Measurements from ENCODE around the gene MTG2. TPM values are rescaled to one million over a fixed set of nuclear protein-coding genes. Genes with fewer than 3 reads are reported as not detected.

The MTG2 gene
- total RNA-seq, 1 donor from 2014 or later = 29.3 TPM

DNA sequence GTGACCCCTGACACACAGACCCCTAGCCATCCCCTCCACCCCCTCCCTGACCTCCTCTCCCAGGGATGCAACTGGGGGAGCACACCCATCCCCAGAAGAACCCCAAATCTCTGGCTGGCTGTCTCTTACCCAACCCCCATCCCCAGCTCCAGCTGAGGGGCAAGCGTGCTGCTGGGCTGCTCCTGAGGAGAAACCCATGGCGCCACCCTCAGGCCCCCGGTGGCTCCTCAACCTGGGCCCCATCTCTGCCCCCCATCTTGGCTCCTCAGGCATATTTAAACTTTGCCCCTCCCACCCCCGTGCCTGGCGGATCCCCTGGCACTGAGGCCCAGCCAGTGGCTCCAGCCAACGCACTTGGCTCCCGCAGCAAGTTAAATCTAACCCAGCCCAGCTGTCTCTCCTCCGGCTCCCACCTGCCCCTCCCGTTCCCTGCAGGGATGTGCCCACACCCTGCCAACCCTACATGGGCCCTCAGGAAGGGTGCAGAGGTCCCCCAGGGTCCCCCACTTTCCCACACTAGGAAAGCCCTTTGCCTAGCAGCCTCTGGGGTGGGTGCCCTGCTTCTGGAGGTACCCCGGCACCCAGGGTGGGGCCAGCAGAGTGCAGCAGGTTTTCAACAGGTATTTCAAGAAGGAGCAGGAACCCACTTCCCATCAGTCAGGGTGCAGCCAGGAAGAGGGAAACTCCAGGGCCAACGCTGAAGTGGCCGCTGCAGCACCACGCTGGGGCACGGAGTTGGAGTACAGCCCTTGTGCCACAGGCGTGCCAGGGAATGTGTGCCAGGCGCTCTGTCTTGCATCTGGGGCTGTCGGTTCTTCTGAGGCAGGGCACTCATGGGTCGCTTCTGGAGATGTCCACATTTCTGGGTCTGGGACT lies 50.2 kb downstream of the MTG2 start:
- H3K9me3 Mint-ChIP-seq (ENCODE audit: unreplicated experiment) = no peaks in the 10 kb centered on the region
- no peak overlapping the region for H3K4me3 Mint-ChIP-seq (ENCODE audit: unreplicated experiment)
- peaks cover 5% of the 10 kb centered on the region for H3K4me1 Mint-ChIP-seq (ENCODE audit: unreplicated experiment)
- TF ChIP-seq, protein P1, sequence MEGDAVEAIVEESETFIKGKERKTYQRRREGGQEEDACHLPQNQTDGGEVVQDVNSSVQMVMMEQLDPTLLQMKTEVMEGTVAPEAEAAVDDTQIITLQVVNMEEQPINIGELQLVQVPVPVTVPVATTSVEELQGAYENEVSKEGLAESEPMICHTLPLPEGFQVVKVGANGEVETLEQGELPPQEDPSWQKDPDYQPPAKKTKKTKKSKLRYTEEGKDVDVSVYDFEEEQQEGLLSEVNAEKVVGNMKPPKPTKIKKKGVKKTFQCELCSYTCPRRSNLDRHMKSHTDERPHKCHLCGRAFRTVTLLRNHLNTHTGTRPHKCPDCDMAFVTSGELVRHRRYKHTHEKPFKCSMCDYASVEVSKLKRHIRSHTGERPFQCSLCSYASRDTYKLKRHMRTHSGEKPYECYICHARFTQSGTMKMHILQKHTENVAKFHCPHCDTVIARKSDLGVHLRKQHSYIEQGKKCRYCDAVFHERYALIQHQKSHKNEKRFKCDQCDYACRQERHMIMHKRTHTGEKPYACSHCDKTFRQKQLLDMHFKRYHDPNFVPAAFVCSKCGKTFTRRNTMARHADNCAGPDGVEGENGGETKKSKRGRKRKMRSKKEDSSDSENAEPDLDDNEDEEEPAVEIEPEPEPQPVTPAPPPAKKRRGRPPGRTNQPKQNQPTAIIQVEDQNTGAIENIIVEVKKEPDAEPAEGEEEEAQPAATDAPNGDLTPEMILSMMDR (IDR thresholded peaks at IDR 0.05) = no peak
- H3K27me3 Mint-ChIP-seq (ENCODE audit: unreplicated experiment) = no peaks in the 10 kb centered on the region
- DNase-seq (ENCODE audit: extremely low spot score, unreplicated experiment) = no peak
- no peaks in the 10 kb centered on the region for H3K36me3 Mint-ChIP-seq (ENCODE audit: unreplicated experiment)
- no peak overlapping the region for H3K27ac Mint-ChIP-seq (ENCODE audit: unreplicated experiment)

DNA sequence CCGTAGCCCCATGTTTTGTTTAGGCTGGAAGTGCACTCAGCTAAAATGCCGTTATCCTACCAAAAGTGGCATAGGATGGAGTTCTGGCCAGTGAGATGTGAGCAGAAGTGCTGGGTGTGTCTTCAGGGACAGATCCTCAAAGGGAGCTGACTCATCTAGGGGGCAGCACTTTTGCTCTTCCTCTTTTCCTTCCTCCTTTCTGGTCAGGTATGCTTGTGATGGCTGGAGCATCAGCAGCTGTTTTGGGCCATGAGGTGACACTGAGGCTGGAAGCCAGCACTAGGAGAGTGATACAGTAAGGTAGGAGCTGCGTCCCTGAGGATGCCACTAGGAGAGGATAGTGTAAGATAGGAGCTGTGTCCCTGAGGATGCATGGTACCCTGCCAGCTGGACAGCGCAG lies 50.9 kb downstream of the MTG2 start:
- TF ChIP-seq, protein P1 (IDR thresholded peaks at IDR 0.05) = no peak
- H3K27ac Mint-ChIP-seq (ENCODE audit: unreplicated experiment) = no peak overlapping the region
- no peaks in the 10 kb centered on the region for H3K27me3 Mint-ChIP-seq (ENCODE audit: unreplicated experiment)
- no peak for DNase-seq (ENCODE audit: extremely low spot score, unreplicated experiment)
- peaks cover 5% of the 10 kb centered on the region for H3K4me1 Mint-ChIP-seq (ENCODE audit: unreplicated experiment)
- no peaks in the 10 kb centered on the region for H3K36me3 Mint-ChIP-seq (ENCODE audit: unreplicated experiment)
- no peaks in the 10 kb centered on the region for H3K9me3 Mint-ChIP-seq (ENCODE audit: unreplicated experiment)
- no peak overlapping the region for H3K4me3 Mint-ChIP-seq (ENCODE audit: unreplicated experiment)

DNA sequence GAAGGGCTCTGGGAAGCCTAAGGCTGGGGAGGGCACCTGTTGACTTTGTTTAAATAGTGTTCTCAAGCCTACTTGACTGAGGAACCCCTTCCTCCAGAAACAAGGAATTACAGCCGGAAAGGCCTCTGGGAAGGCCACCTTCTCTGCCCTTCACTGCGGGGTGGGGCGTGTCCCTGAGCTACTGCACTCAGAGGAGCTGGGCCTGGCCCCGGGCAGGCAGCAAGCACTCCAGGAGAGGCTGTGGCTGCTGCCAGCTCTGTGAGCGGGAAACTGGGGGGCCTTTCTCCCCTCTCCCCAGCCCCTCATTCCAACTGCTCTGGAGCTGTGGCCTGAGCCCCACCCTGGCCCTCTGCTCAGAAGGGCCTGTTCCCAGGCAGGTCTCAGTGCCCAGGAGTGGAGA lies 51.5 kb downstream of the MTG2 start:
- Mint-ChIP-seq H3K4me1 (ENCODE audit: unreplicated experiment) (peaks cover 9% of the 10 kb centered on the region), H3K4me3 (ENCODE audit: unreplicated experiment) (no peak overlapping the region), H3K27me3 (ENCODE audit: unreplicated experiment) (no peaks in the 10 kb centered on the region), H3K36me3 (ENCODE audit: unreplicated experiment) (no peaks in the 10 kb centered on the region), H3K27ac (ENCODE audit: unreplicated experiment) (no peak overlapping the region), H3K9me3 (ENCODE audit: unreplicated experiment) (no peaks in the 10 kb centered on the region)
- no peak for DNase-seq (ENCODE audit: extremely low spot score, unreplicated experiment)
- TF ChIP-seq, protein P1 (IDR thresholded peaks at IDR 0.05) = no peak

DNA sequence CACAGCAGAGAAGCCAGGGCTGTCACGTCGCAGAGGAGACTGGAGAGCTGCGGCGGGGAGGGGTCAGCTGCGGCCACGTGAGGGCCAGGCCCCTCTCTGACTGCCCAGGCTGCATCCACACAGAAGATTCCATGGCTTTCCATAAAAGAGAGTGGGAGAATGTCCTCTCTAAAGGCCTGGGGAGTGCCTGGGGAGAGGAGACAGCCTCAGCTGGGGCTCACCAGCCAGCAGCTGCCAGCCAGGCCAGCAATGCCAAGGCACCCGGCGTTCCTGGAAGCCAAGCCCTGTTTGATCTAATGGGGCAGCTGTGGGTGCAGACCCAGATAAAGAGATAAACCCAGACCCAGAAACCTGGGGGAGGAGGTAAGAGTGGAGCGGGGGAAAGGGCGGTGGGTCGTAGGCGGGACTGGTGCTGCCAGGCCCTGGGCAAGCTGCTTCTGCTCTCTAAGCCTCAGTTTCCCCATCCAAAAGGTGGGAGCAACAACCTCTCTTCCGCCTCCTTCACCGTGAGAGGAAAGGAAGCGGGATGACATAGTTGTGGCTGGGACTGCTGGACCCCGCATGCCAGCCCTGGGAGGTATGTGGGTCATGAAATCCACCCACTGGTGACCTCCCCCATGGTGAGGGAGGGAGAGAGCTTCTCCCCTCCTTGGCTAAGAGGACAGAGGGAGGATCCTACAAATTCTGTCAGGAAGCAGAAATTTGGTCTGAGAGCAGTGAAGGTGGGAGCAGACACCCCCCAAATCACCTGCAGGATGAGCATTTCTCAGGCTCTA lies 52.4 kb downstream of the MTG2 start:
- no peak for DNase-seq (ENCODE audit: extremely low spot score, unreplicated experiment)
- Mint-ChIP-seq H3K4me3 (ENCODE audit: unreplicated experiment) (no peak overlapping the region), H3K36me3 (ENCODE audit: unreplicated experiment) (no peaks in the 10 kb centered on the region), H3K27ac (ENCODE audit: unreplicated experiment) (no peak overlapping the region), H3K9me3 (ENCODE audit: unreplicated experiment) (no peaks in the 10 kb centered on the region), H3K27me3 (ENCODE audit: unreplicated experiment) (no peaks in the 10 kb centered on the region), H3K4me1 (ENCODE audit: unreplicated experiment) (peaks cover 17% of the 10 kb centered on the region)
- TF ChIP-seq, protein P1 (IDR thresholded peaks at IDR 0.05) = no peak

DNA sequence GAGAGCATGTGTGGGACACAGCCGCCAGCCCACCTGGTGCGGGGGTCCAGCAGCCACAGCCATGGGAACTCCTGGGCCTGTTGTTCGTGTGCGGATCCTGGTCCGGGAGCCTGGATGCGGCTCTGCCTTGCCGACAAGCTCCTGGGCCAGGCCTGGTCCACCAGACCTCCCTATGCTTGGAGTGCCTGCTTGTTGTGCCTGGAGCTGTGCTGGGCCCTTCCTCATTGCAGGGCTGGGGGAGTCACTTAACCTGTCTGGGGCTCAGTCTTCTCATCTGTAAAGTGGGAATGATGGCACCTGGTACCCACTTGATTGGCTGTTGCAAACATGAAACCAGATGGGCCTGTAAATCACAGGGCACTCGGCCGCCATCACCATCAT lies 52.9 kb downstream of the MTG2 start:
- Mint-ChIP-seq H3K27me3 (ENCODE audit: unreplicated experiment) (no peaks in the 10 kb centered on the region), H3K36me3 (ENCODE audit: unreplicated experiment) (no peaks in the 10 kb centered on the region), H3K4me3 (ENCODE audit: unreplicated experiment) (no peak overlapping the region), H3K27ac (ENCODE audit: unreplicated experiment) (no peak overlapping the region), H3K4me1 (ENCODE audit: unreplicated experiment) (peaks cover 18% of the 10 kb centered on the region), H3K9me3 (ENCODE audit: unreplicated experiment) (no peaks in the 10 kb centered on the region)
- TF ChIP-seq, protein P1 (IDR thresholded peaks at IDR 0.05) = no peak
- DNase-seq (ENCODE audit: extremely low spot score, unreplicated experiment) = no peak

All from osteocyte (in vitro differentiated cells).